ENCODE measurements around the gene PRKG1. TPM values are rescaled to one million over a fixed set of nuclear protein-coding genes. Genes with fewer than 3 reads are reported as not detected.

The PRKG1 gene
- total RNA-seq, 1 experiment from 2014 or later, result 10.4 TPM

DNA sequence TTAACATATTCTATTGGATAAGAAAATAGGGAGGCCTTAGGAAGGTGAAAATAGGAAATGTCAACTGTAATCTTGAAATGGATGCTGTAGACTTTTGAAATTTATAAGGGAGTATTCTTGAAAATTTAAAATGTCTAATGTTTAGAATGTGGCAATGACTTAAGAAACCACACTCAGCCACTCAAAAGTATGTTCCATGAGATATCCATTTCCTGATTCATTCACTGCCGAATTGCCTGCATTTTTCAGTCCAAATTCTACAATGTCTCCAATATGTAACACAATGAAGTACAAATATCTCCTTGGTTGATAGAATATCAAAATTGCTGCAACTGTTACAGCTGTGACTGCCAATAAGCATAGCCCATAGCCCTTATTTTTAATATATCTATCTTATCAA, 25.9 kb downstream of the PRKG1 start:
- Mint-ChIP-seq H3K4me1 (peaks cover under 1% of the 10 kb centered on the region in 2 experiments; a peak in 2 of 4 replicates), H3K36me3 (ENCODE audit: insufficient read depth in 1 of 3, low read depth in 3 of 3) (no peaks in the 10 kb centered on the region), H3K27ac (no peak overlapping the region), H3K9me3 (no peaks in the 10 kb centered on the region), H3K27me3 (ENCODE audit: low read depth) (no peaks in the 10 kb centered on the region), H3K4me3 (no peak overlapping the region)
- DNase-seq, result no peak
- WGBS (ENCODE audit: extremely low coverage, insufficient read length, low lambda C conversion rate), result no CpG with 5 or more reads among the region's 1 CpG
- Histone ChIP-seq H2BK5ac (ENCODE audit: insufficient read length, low read length) (no peak overlapping the region), H4K91ac (ENCODE audit: insufficient read length, low read depth, low read length) (no peak overlapping the region), H3K18ac (ENCODE audit: insufficient read length, low read depth, low read length) (no peak overlapping the region), H4K5ac (ENCODE audit: insufficient read length, low read depth, low read length) (no peak overlapping the region), H3K4ac (ENCODE audit: low read depth, low read length) (no peak overlapping the region), H3K4me1 (ENCODE audit: insufficient read depth, low read length) (no peaks in the 10 kb centered on the region), H3T11ph (ENCODE audit: low read length) (no peak overlapping the region), H3K4me2 (ENCODE audit: insufficient read depth, insufficient read length, low read length) (no peak overlapping the region), H3K14ac (ENCODE audit: insufficient read depth, low read length) (no peak overlapping the region), H2BK120ac (ENCODE audit: low read depth, low read length, poor library complexity, severe bottlenecking) (no peak overlapping the region), H2BK15ac (ENCODE audit: low read depth, low read length) (no peak overlapping the region), H2AFZ (ENCODE audit: low read length) (no peak overlapping the region), H3K9ac (ENCODE audit: extremely low read depth, insufficient read length, low read length) (no peak overlapping the region), H4K20me1 (ENCODE audit: control insufficient read depth, insufficient read depth, insufficient read length) (no peaks in the 10 kb centered on the region), H3K9me3 (ENCODE audit: control insufficient read depth, low read depth, low read length) (no peaks in the 10 kb centered on the region), H3K23me2 (ENCODE audit: insufficient read length, low read depth, low read length, poor library complexity, severe bottlenecking) (no peaks in the 10 kb centered on the region), H2BK20ac (ENCODE audit: low read depth, low read length, poor library complexity, severe bottlenecking) (no peak overlapping the region), H3K79me2 (ENCODE audit: insufficient read depth, low read length) (no peaks in the 10 kb centered on the region), H3K56ac (ENCODE audit: insufficient read length, low read depth, low read length) (no peak overlapping the region), H2AK5ac (ENCODE audit: insufficient read length, low read length) (no peak overlapping the region), H3K27ac (ENCODE audit: insufficient read length, low read depth, low read length) (no peak overlapping the region), H3K79me1 (ENCODE audit: insufficient read depth, low read depth, low read length, poor library complexity, severe bottlenecking) (peaks cover 2% of the 10 kb centered on the region), H3K23ac (ENCODE audit: insufficient read length, low read depth, low read length) (no peak overlapping the region), H2BK12ac (ENCODE audit: insufficient read length, low read depth, low read length) (no peak overlapping the region), H3K27me3 (ENCODE audit: insufficient read depth, low read length) (no peaks in the 10 kb centered on the region), H4K8ac (replicated peaks; ENCODE audit: insufficient read length, low read depth, low read length) (no peak overlapping the region)
- TF ChIP-seq, protein P1, sequence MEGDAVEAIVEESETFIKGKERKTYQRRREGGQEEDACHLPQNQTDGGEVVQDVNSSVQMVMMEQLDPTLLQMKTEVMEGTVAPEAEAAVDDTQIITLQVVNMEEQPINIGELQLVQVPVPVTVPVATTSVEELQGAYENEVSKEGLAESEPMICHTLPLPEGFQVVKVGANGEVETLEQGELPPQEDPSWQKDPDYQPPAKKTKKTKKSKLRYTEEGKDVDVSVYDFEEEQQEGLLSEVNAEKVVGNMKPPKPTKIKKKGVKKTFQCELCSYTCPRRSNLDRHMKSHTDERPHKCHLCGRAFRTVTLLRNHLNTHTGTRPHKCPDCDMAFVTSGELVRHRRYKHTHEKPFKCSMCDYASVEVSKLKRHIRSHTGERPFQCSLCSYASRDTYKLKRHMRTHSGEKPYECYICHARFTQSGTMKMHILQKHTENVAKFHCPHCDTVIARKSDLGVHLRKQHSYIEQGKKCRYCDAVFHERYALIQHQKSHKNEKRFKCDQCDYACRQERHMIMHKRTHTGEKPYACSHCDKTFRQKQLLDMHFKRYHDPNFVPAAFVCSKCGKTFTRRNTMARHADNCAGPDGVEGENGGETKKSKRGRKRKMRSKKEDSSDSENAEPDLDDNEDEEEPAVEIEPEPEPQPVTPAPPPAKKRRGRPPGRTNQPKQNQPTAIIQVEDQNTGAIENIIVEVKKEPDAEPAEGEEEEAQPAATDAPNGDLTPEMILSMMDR (conservative IDR thresholded peaks at IDR 0.05), result no peak

Data from H9 (cell line).